COLO829 (cell line): Measurements from ENCODE around the gene CTAGE6.
A peak's percentile ranks its signal among the peaks of the same experiment; 100 is the strongest.
"Not testable (repeated sequence)": the region's sequence is repeated elsewhere in the genome, so short reads cannot be mapped to it uniquely, and the experiment has no call there.

Experiments used
- DNase-seq: peaks from one replicate; pipeline ENCODE4 v3.0.0; 2012; ENCODE audit warnings: low spot score

The CTAGE6 gene

GRCh38 chr7:143757596-143757995 lies at the start of gene CTAGE6:
CTAGE6 (minus strand) TSS chr7:143757696; CDS start chr7:143757658, 38 bp downstream.
- DNase-seq, result not testable (repeated sequence)

- DNase-seq, result not testable (repeated sequence)
Measured at GRCh38 chr7:143806664-143807071, 49.2 kb upstream of the CTAGE6 start.

GRCh38 chr7:143797896-143798290 lies 40.4 kb upstream of the CTAGE6 start:
- DNase-seq, result not testable (repeated sequence)

GRCh38 chr7:143797119-143797895 lies 39.8 kb upstream of the CTAGE6 start:
- not testable (repeated sequence) for DNase-seq

GRCh38 chr7:143795653-143796052 lies 38.2 kb upstream of the CTAGE6 start:
- not testable (repeated sequence) for DNase-seq

GRCh38 chr7:143792633-143793032 lies 35.1 kb upstream of the CTAGE6 start:
- DNase-seq, result not testable (repeated sequence)

- not testable (repeated sequence) for DNase-seq
Measured at GRCh38 chr7:143785415-143786182, 28.1 kb upstream of the CTAGE6 start.

GRCh38 chr7:143779591-143779990 lies 22.1 kb upstream of the CTAGE6 start:
- DNase-seq, result not testable (repeated sequence)

GRCh38 chr7:143772738-143773468 lies 15.4 kb upstream of the CTAGE6 start:
- not testable (repeated sequence) for DNase-seq

GRCh38 chr7:143767531-143767930 lies 10.0 kb upstream of the CTAGE6 start:
- DNase-seq, result not testable (repeated sequence)

GRCh38 chr7:143765678-143766077 lies 8.2 kb upstream of the CTAGE6 start:
- DNase-seq, result not testable (repeated sequence)

GRCh38 chr7:143763065-143763464 lies 5.6 kb upstream of the CTAGE6 start:
- DNase-seq, result not testable (repeated sequence)

GRCh38 chr7:143745340-143745739 lies 12.2 kb downstream of the CTAGE6 start:
- DNase-seq, result not testable (repeated sequence)

- peak; percentile 92 for DNase-seq
Measured at GRCh38 chr7:143737037-143737819, 20.3 kb downstream of the CTAGE6 start.

GRCh38 chr7:143735962-143736361 lies 21.5 kb downstream of the CTAGE6 start:
- no peak for DNase-seq

GRCh38 chr7:143733876-143734275 lies 23.6 kb downstream of the CTAGE6 start:
- DNase-seq, result no peak

- DNase-seq, result no peak
Measured at GRCh38 chr7:143728333-143728862, 29.1 kb downstream of the CTAGE6 start.

- DNase-seq, result not testable (repeated sequence)
Measured at GRCh38 chr7:143727561-143727960, 29.9 kb downstream of the CTAGE6 start.

GRCh38 chr7:143726143-143726542 lies 31.4 kb downstream of the CTAGE6 start:
- DNase-seq, result not testable (repeated sequence)

- DNase-seq, result not testable (repeated sequence)
Measured at GRCh38 chr7:143720335-143720734, 37.2 kb downstream of the CTAGE6 start.

GRCh38 chr7:143715543-143716193 lies 41.8 kb downstream of the CTAGE6 start:
- DNase-seq, result not testable (repeated sequence)
